ENCODE data around the gene CRTAP. TPM values are rescaled to one million over a fixed set of nuclear protein-coding genes. Genes with fewer than 3 reads are reported as not detected.

The CRTAP gene
- total RNA-seq, 1 donor from 2014 or later: 36.6 TPM

DNA sequence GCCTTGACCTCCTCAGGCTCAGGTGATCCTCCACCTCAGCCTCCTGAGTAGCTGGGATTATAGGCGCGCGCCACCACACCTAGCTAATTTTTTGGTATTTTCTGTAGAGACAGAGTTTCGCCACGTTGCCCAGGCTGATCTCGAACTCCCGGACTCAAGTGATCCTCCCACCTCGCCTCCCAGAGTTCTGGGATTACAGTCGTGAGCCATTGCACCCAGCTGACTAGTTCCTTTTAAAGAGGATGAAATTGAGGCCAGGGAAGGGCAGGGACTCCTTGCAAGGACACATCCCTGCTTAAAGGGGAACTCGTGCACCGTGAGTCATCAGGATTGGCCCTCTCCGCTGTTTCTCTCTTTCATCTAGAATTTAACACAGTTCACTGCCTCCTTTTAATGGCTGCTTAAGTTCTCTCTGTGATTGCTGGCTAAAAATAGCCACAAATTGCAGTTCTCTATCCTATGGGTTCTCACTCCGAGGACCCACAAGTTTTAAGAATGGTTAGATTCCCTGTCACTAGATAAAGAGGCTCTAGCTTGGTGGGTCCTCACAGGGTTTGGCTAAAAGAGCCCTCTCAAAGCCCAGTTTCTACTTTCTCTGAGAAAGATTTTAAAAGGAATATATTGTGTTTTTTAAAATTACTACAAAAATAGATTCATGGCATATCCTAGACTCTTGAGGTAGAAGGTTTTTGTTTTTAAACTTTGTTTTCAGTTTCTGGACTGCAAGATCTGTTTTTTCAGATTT lies 1.4 kb downstream of the CRTAP start:
- TF ChIP-seq, protein P1, sequence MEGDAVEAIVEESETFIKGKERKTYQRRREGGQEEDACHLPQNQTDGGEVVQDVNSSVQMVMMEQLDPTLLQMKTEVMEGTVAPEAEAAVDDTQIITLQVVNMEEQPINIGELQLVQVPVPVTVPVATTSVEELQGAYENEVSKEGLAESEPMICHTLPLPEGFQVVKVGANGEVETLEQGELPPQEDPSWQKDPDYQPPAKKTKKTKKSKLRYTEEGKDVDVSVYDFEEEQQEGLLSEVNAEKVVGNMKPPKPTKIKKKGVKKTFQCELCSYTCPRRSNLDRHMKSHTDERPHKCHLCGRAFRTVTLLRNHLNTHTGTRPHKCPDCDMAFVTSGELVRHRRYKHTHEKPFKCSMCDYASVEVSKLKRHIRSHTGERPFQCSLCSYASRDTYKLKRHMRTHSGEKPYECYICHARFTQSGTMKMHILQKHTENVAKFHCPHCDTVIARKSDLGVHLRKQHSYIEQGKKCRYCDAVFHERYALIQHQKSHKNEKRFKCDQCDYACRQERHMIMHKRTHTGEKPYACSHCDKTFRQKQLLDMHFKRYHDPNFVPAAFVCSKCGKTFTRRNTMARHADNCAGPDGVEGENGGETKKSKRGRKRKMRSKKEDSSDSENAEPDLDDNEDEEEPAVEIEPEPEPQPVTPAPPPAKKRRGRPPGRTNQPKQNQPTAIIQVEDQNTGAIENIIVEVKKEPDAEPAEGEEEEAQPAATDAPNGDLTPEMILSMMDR (IDR thresholded peaks at IDR 0.05): no peak
- ChIA-PET CTCF (interaction anchor here (1.1 kb wide), 2 partner anchors 16 to 19 kb away, joined by 3 to 4 read pairs; no protein-coding TSS in a partner anchor), POLR2A (interaction anchor here (0.6 to 5.1 kb wide), 3 partner anchors 19 to 326 kb away, joined by 5 to 31 read pairs (median 6); partner anchors contain the start of genes GLB1 and TMPPE)
- H3K9me3 Mint-ChIP-seq: no peaks in the 10 kb centered on the region
- peak overlapping the region; percentile 87 for H3K4me3 Mint-ChIP-seq
- ATAC-seq (ENCODE audit: low read depth) (peak; percentile 16), DNase-seq (no peak)
- peaks cover 7% of the 10 kb centered on the region for H3K36me3 Mint-ChIP-seq (ENCODE audit: low read depth)
- H3K27ac Mint-ChIP-seq: peak overlapping the region; percentile 85
- peaks cover 50% of the 10 kb centered on the region for H3K4me1 Mint-ChIP-seq
- intact Hi-C loops (cut with micrococcal nuclease): loop anchor here (2.0 to 10.0 kb wide), 4 partner anchors 16 to 1582 kb away; partner anchors contain the start of gene STT3B
- H3K27me3 Mint-ChIP-seq: no peaks in the 10 kb centered on the region

DNA sequence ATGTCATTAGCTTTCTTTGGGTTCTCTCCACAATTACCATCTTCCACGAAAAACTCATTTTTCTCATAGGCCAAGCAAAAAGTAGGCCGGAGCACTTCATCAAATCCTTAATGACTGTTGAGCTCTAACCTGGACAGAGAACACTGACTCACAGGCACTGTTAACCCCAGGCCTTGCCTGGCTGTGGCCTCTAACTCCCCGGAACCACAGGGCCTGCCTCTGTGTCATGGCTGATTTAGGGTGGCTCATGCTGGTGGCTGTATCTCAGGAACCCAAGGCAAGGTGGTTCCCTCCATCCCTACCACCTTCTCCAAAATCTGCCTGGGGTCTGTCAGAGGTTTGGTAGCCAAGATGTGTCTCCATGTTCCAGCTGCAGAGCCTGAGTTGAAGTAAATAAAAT lies 3.6 kb downstream of the CRTAP start:
- Mint-ChIP-seq H3K27ac (peak overlapping the region; percentile 24), H3K36me3 (ENCODE audit: low read depth) (peaks cover 24% of the 10 kb centered on the region), H3K4me3 (no peak overlapping the region), H3K27me3 (no peaks in the 10 kb centered on the region), H3K4me1 (peaks cover 33% of the 10 kb centered on the region), H3K9me3 (no peaks in the 10 kb centered on the region)
- CTCF ChIA-PET: interaction anchor here (1.4 kb wide), 1 partner anchor 14 kb away, joined by 6 read pairs; no protein-coding TSS in a partner anchor
- POLR2A ChIA-PET: interaction anchor here (0.6 kb wide), 1 partner anchor 882 kb away, joined by 4 read pairs; no protein-coding TSS in a partner anchor
- no peak for ATAC-seq (ENCODE audit: low read depth)
- TF ChIP-seq, protein P1 (IDR thresholded peaks at IDR 0.05): no peak
- no peak for DNase-seq
- intact Hi-C loops (cut with micrococcal nuclease): loop anchor here (10.0 kb wide), 1 partner anchor 333 kb away; no protein-coding TSS in a partner anchor

DNA sequence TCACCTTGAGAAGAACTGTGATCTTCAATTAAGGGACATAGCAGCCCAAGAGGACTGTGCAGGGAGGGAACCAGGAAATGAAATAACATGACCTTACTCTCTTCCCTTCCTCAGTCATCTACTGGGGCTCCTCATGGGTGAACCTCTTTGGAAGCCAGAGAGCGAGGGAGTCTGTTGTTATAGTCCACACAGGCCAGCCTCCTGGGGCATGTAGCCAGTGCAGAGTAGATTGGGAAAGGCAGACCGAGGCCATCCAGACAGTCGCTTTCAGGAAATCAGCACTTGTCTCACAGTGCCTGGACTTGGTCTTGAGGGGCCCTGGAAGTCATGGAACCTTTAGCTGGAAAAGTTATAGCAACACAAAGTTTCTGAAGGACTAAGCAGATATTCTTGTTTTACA lies 6.1 kb downstream of the CRTAP start:
- Mint-ChIP-seq H3K4me3 (no peak overlapping the region), H3K27me3 (no peaks in the 10 kb centered on the region), H3K9me3 (no peaks in the 10 kb centered on the region), H3K4me1 (peaks cover 16% of the 10 kb centered on the region), H3K36me3 (ENCODE audit: low read depth) (peaks cover 43% of the 10 kb centered on the region), H3K27ac (no peak overlapping the region)
- CTCF ChIA-PET: interaction anchor here (0.7 to 1.3 kb wide), 2 partner anchors 12 to 45 kb away, joined by 3 to 7 read pairs; no protein-coding TSS in a partner anchor
- intact Hi-C loops (cut with micrococcal nuclease): loop anchor here (10.0 kb wide), 1 partner anchor 335 kb away; no protein-coding TSS in a partner anchor
- POLR2A ChIA-PET: no interaction called here
- ATAC-seq (ENCODE audit: low read depth): no peak
- DNase-seq: no peak
- TF ChIP-seq, protein P1 (IDR thresholded peaks at IDR 0.05): no peak

DNA sequence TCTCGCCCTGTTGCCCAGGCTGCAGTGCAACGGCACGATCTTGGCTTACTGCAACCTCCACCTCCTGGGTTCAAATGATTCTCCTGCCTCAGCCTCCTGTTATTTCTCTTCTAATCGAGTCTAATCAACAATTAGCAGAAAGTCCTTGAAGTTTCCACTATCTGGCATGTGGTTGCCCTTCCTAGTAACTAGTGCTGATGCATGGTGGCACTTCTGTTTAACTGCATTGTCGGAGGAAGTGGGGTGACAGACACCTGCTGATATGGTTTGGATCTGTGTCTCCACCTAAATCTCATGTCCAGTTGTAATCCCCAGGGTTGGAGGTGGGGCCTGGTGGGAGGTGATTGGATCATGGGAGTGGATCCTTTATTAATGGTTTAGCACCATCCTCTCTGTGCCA lies 9.2 kb downstream of the CRTAP start:
- Mint-ChIP-seq H3K4me3 (no peak overlapping the region), H3K4me1 (no peaks in the 10 kb centered on the region), H3K36me3 (ENCODE audit: low read depth) (peaks cover 60% of the 10 kb centered on the region), H3K27me3 (no peaks in the 10 kb centered on the region), H3K27ac (no peak overlapping the region), H3K9me3 (no peaks in the 10 kb centered on the region)
- intact Hi-C loops (cut with micrococcal nuclease): no loop called here
- DNase-seq: no peak
- no peak for ATAC-seq (ENCODE audit: low read depth)
- CTCF ChIA-PET: interaction anchor here (1.3 kb wide), 1 partner anchor 9 kb away, joined by 5 read pairs; no protein-coding TSS in a partner anchor
- TF ChIP-seq, protein P1 (IDR thresholded peaks at IDR 0.05): no peak
- POLR2A ChIA-PET: no interaction called here

DNA sequence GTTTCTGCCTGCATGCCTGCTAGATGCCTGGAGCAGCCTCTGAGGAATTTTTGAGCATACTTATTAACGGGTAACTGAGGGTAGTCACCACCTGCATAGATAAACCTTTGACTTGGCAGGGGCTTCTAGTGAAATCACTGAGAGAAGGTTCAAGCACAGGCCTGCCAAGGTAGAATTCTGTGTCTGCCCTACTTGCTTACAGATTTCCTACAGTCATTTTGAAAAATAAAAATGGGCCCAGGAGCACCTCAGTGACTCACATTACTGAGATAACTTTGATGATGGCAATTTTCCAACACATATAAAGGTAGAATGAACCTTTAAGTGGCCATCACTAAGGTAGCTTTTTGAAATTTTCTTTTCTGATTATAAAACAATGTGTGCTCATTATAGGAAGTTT lies 10.8 kb downstream of the CRTAP start:
- DNase-seq: no peak
- Mint-ChIP-seq H3K4me3 (no peak overlapping the region), H3K27me3 (no peaks in the 10 kb centered on the region), H3K27ac (no peak overlapping the region), H3K9me3 (no peaks in the 10 kb centered on the region), H3K4me1 (no peaks in the 10 kb centered on the region), H3K36me3 (ENCODE audit: low read depth) (peaks cover 63% of the 10 kb centered on the region)
- ATAC-seq (ENCODE audit: low read depth): no peak
- ChIA-PET CTCF (interaction anchor here (1.2 kb wide), 1 partner anchor 248 kb away, joined by 4 read pairs; no protein-coding TSS in a partner anchor), POLR2A (interaction anchor here (1.2 kb wide), 1 partner anchor 248 kb away, joined by 7 read pairs; no protein-coding TSS in a partner anchor)
- TF ChIP-seq, protein P1 (IDR thresholded peaks at IDR 0.05): no peak
- intact Hi-C loops (cut with micrococcal nuclease): no loop called here

All from activated B cell treated with CpG ODN at 0.5 μM for 24 hours (primary cell).